HAP-1 (cell line): Measurements from ENCODE around the gene GNB1L.

Source experiments
- DNase-seq, 2 experiments: peaks; one replicate each; pipeline ENCODE4 v3.0.0-alpha.2; 2016 to 2020; ENCODE audit warnings: low spot score in 2 of 2
- H3K27me3 ChIP-seq: fragments of 250-450 bp; sonication (Bioruptor Pico); 2 replicates; pipeline ENCODE4 v1.5.1; 2020; ENCODE audit warnings: low read depth, mild to moderate bottlenecking, moderate library complexity
- H3K36me3 ChIP-seq: fragments of 250-450 bp; sonication (Bioruptor Pico); replicated peaks from 2 replicates; pipeline ENCODE4 v1.5.1; 2020; ENCODE audit warnings: mild to moderate bottlenecking
- H3K4me1 ChIP-seq: fragments of 250-450 bp; sonication (Bioruptor Pico); 2 replicates; pipeline ENCODE4 v1.5.1; 2020; ENCODE audit warnings: mild to moderate bottlenecking
- H3K4me3 ChIP-seq: fragments of 250-450 bp; sonication (Bioruptor Pico); 2 replicates; pipeline ENCODE4 v1.5.1; 2020; ENCODE audit warnings: mild to moderate bottlenecking, moderate library complexity
- H3K9me3 ChIP-seq: fragments of 250-450 bp; sonication (Bioruptor Pico); 2 replicates; pipeline ENCODE4 v1.5.1; 2020; ENCODE audit warnings: mild to moderate bottlenecking, moderate library complexity
- in situ Hi-C: fragments of 300-500 bp; cut with MboI; formaldehyde crosslinking; loops from 3 replicates; pipeline ENCODE4 v1.14.3; 2020; ENCODE audit warnings: low sequenced_read_pairs, inconsistent platforms, mixed read lengths

Gene GNB1L

GRCh38 chr22:19751497-19752245 is 103.0 kb downstream of the GNB1L start:
- Histone ChIP-seq H3K9me3 (no peaks in the 10 kb centered on the region), H3K4me3 (no peak overlapping the region), H3K4me1 (no peaks in the 10 kb centered on the region), H3K36me3 (no peaks in the 10 kb centered on the region), H3K27me3 (peaks cover 24% of the 10 kb centered on the region)
- in situ Hi-C loops, result no loop called here
- no peak for DNase-seq

- no peaks in the 10 kb centered on the region for H3K4me1 ChIP-seq
- no peak for DNase-seq
- no peaks in the 10 kb centered on the region for H3K9me3 ChIP-seq
- in situ Hi-C loops, result no loop called here
- H3K36me3 ChIP-seq, result no peaks in the 10 kb centered on the region
- no peak overlapping the region for H3K4me3 ChIP-seq
- peaks cover 16% of the 10 kb centered on the region for H3K27me3 ChIP-seq
Observed at GRCh38 chr22:19750507-19751490, 103.9 kb downstream of the GNB1L start.

DNA sequence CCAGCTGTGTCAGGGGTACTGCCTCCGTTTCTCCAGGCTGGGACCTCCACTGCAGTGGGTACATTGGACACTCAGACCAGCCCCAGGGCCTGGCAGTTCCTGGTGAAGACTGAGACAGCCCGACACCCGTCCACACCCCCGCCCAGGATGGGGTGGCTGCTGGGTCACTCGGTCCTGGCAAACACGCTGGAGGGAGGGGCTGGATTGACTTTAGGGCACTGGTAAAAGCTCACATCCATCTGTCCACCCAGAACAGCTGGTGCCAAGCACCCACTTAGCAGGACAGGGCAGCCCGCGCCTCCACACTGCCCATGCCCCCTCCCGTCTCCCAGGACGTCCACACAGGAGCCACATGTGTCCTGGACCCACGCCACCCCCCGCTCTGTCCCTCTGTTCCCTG is 104.8 kb downstream of the GNB1L start:
- H3K9me3 ChIP-seq, result no peaks in the 10 kb centered on the region
- H3K36me3 ChIP-seq, result no peaks in the 10 kb centered on the region
- DNase-seq, result no peak
- no peaks in the 10 kb centered on the region for H3K4me1 ChIP-seq
- no peak overlapping the region for H3K4me3 ChIP-seq
- H3K27me3 ChIP-seq, result peaks cover 7% of the 10 kb centered on the region
- in situ Hi-C loops, result no loop called here

DNA sequence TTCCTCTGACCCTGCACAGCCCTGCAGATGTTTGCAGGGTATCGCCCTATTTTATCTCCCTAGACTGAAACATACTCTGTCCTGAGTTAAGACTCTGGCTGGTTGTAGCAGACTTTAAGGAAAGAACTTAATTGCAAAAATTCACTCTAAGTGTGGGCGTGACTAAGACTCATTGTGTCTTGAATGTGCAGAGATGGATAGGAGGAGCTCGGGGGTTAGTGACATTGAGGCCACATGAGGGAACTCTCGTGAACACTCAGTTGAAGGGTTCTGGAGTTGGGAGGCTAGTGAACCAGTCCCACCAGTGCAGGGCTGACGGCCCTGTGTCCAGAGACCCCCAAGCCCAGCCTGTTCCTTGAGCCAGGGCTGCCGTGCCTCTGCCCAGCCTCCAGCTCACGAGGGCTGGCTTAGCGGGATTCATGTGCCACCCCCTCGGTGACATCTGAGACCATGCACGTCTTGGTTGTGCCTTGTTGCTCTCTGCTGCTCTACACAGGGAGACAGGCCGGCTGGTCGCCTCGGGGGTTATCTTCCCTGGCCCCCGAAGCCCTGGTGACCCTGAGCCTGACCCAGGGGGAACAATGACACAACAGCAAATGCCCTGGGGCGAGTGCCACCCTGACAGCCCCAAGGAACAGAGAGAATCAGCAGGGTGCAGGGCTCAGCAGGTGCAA is 105.5 kb downstream of the GNB1L start:
- DNase-seq, result no peak
- Histone ChIP-seq H3K27me3 (no peaks in the 10 kb centered on the region; the same call in 1 of the 2 replicates), H3K36me3 (no peaks in the 10 kb centered on the region), H3K4me3 (no peak overlapping the region), H3K4me1 (no peaks in the 10 kb centered on the region), H3K9me3 (no peaks in the 10 kb centered on the region)
- in situ Hi-C loops, result no loop called here

DNA sequence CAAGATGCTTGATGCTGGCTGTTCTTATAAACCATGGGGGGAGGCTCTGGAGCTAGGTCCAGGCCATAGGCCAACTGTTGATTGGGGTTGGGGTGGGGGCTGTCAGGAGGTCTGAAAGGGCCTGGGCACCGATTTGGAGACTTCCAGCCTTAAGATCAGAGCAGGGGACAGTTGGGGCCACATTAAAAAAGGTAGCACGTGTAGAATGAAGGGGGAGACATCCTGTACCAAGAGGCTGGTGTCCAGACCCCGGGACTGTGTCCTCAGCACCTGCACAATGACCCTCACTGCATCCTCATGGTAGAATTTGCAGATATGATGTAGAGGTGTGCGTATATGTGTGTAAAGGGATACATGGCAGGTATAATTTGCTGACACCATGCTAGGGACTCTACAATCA is 106.5 kb downstream of the GNB1L start:
- no peaks in the 10 kb centered on the region for H3K4me1 ChIP-seq
- in situ Hi-C loops, result no loop called here
- DNase-seq, result no peak
- H3K4me3 ChIP-seq, result no peak overlapping the region
- no peaks in the 10 kb centered on the region; the same call in 1 of the 2 replicates for H3K27me3 ChIP-seq
- no peaks in the 10 kb centered on the region for H3K36me3 ChIP-seq
- no peaks in the 10 kb centered on the region for H3K9me3 ChIP-seq

DNA sequence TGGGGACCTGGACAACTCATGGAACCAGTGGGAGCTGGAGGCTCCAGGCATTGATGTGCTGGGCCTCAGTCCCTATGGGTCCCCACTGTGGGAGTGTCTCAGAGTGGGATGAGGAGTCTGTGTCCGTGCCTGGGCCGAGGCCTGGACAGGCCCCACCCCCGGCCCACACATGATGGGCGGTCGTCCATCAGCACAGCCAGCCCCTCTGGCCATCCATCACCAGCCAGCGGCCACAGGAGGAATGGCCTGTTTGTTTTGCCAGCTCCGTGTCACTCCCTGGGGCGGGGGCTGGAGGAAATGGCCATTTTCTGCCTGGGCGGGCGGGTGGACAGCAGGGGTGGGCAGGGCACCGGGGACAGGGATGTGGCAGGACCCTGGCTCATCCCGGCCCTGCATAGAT is 107.1 kb downstream of the GNB1L start:
- no peaks in the 10 kb centered on the region; the same call in 1 of the 2 replicates for H3K27me3 ChIP-seq
- no peaks in the 10 kb centered on the region for H3K9me3 ChIP-seq
- in situ Hi-C loops, result no loop called here
- H3K4me1 ChIP-seq, result no peaks in the 10 kb centered on the region
- DNase-seq, result no peak
- no peaks in the 10 kb centered on the region for H3K36me3 ChIP-seq
- no peak overlapping the region for H3K4me3 ChIP-seq

- DNase-seq, result no peak
- in situ Hi-C loops, result no loop called here
- no peaks in the 10 kb centered on the region for H3K9me3 ChIP-seq
Observed at GRCh38 chr22:19746726-19747125, 107.9 kb downstream of the GNB1L start.

DNA sequence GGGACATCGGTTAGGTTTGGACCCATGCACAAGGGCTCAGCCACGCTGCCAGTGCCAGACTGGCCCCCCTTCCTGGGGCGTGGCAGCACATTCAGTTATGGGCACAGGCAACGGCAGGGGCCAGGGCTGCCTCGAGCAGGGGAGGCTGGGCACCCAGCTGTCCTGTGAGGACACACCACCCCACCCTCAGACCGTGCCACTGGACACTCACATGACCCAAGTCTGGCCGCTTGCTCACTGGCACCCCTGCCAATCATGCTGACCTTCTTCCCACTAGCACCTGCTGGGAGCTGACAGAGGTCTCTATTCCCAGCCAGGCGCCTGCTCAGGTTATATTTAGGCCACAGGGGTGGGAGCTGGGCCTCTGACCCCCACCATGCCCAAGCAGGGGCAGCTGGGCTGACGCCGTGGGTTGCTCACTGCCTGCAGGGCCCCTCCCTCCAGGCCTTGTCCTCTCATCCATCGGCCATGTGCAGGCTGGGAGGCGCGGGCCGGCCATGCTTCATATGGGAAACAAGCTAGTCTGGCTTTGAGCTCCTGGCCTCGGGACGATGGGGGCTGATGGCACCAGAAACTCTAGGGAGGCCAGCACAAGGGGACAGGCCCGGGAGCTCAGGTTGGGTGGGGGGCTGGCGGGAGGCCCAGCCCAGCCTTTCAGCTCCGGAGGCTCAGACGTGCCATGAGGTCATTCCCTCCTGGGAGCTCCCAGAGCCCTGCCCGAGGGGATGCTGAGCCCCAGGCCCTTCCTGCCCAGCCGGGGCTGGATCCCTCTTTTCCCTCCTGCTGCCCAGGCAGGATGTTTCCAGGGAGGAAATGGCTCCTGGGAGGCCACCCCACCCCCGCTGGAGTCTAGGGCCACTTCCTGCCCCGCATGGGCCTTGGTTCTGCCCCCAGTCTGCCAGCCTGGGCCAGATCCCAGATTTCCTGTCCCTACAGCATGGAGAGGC is 109.2 kb downstream of the GNB1L start:
- no peaks in the 10 kb centered on the region for H3K4me1 ChIP-seq
- no peak for DNase-seq
- no peaks in the 10 kb centered on the region; the same call in 1 of the 2 replicates for H3K27me3 ChIP-seq
- H3K9me3 ChIP-seq, result no peaks in the 10 kb centered on the region
- no peaks in the 10 kb centered on the region for H3K36me3 ChIP-seq
- no peak overlapping the region for H3K4me3 ChIP-seq
- in situ Hi-C loops, result no loop called here

More at GRCh38 chr22:19746726-19747125, 107.9 kb downstream of the GNB1L start:
- H3K36me3 ChIP-seq, result no peaks in the 10 kb centered on the region
- H3K27me3 ChIP-seq, result no peaks in the 10 kb centered on the region; the same call in 1 of the 2 replicates
- no peak overlapping the region for H3K4me3 ChIP-seq
- H3K4me1 ChIP-seq, result no peaks in the 10 kb centered on the region

DNA sequence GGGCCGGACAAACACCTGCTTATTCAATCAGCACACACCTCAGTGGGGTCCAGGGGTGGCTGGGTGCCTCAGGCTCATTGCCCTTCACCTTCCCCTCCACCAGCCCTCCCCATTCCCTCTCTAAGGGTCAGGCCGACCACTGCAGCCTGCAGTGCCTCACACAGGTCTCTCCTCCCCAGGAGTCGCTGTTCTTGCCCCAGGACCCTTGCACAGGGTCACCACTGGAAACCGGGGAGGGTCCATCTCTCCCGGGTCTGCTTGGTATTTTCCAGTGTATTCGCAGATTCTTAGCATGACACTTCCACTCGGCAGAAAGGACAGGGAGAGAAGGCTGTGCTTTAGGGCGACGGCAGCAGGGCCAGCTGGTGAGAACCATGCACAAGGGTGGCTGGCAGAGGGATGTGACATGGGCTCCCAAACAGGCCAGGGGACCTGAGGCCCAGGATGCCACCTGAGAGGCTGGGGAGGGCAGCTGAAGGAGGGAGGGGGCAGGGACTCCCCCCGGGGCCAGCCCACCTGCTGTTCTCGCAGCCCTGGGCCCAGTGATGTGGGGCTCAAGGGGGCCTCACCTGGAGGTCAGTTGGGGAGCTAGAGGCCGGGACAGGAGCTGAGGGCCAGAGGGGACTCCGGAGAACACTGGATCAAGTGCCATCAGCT is 110.2 kb downstream of the GNB1L start:
- Histone ChIP-seq H3K9me3 (no peaks in the 10 kb centered on the region), H3K4me3 (no peak overlapping the region), H3K27me3 (no peaks in the 10 kb centered on the region; the same call in 1 of the 2 replicates), H3K36me3 (no peaks in the 10 kb centered on the region), H3K4me1 (no peaks in the 10 kb centered on the region)
- in situ Hi-C loops, result no loop called here
- DNase-seq, result no peak

DNA sequence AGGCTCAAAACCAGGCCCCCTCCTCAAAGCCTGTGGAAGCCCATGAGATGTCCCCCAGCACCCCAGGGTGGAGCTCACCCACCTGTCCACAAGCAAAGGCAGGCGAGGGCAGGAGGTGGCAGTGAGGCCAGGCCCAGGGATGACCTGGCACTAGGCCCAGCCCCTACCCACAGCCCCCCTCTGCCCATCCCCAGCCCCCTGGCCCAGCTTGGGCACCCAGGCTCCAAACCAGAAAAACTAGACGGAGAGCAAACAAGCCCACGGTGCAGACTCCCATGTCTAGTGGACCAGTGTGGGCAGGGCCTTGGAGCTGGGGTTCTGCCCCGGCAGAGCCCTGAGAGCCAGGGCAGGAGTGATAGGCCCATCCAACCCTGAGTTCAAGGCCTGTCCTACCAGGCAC is 111.0 kb downstream of the GNB1L start:
- DNase-seq, result no peak
- in situ Hi-C loops, result no loop called here
- no peaks in the 10 kb centered on the region for H3K9me3 ChIP-seq
- no peaks in the 10 kb centered on the region for H3K36me3 ChIP-seq
- H3K4me3 ChIP-seq, result no peak overlapping the region
- no peaks in the 10 kb centered on the region for H3K4me1 ChIP-seq
- H3K27me3 ChIP-seq, result no peaks in the 10 kb centered on the region

DNA sequence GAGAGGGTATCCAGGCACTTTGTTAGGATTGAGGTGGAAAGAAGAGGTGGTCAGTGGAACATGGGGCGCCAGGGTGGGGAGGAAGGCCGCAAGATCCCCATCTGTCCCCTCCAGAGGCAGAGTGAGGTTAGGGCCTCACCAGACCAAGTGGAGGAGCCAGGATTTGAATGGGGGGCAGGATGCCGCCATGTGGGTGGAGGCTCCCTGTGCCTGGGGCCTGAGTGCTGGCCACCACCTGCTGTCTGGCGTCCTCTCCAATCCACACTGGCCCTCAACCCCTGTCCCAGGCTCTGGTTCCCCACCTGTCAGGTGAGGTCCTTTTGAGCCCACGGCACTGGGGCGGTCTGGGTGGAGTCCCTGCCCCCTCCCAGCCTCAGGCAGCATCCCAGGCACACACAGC is 111.6 kb downstream of the GNB1L start:
- Histone ChIP-seq H3K9me3 (no peaks in the 10 kb centered on the region), H3K27me3 (no peaks in the 10 kb centered on the region), H3K36me3 (no peaks in the 10 kb centered on the region), H3K4me3 (no peak overlapping the region), H3K4me1 (no peaks in the 10 kb centered on the region)
- DNase-seq, result no peak
- in situ Hi-C loops, result no loop called here

- Histone ChIP-seq H3K27me3 (no peaks in the 10 kb centered on the region), H3K4me3 (no peak overlapping the region)
Observed at GRCh38 chr22:19742160-19743066, 112.3 kb downstream of the GNB1L start.

More at GRCh38 chr22:19742160-19743066, 112.3 kb downstream of the GNB1L start:
- DNase-seq, result no peak
- no peaks in the 10 kb centered on the region for H3K36me3 ChIP-seq
- H3K4me1 ChIP-seq, result no peaks in the 10 kb centered on the region
- in situ Hi-C loops, result no loop called here
- H3K9me3 ChIP-seq, result no peaks in the 10 kb centered on the region
